PFSK-1 (cell line): ENCODE measurements around the gene MAGI2.

Experiments
- FOXP2 ChIP-seq: optimal IDR thresholded peaks from 2 replicates; pipeline ENCODE3; 2011; ENCODE audit warnings: borderline replicate concordance, control low read depth, inconsistent platforms; ENCODE audit not compliant: insufficient read depth; ENCODE audit errors: extremely low read length, extremely low read depth
- POLR2AphosphoS5 ChIP-seq: IDR thresholded peaks from 2 replicates; pipeline ENCODE4 v1.6.1; 2012; ENCODE audit warnings: low read depth, mild to moderate bottlenecking, control low read depth, low read length, moderate library complexity
- REST ChIP-seq, 2 experiments: IDR thresholded peaks; 2 replicates each; pipeline versions ENCODE4 v1.6.1 to v1.8.0; 2011 to 2012; ENCODE audit warnings: low read depth in 2 of 2, low read length in 2 of 2, control low read depth in 1 of 2, inconsistent platforms in 1 of 2, mild to moderate bottlenecking in 1 of 2, moderate library complexity in 1 of 2; ENCODE audit not compliant: insufficient read depth in 1 of 2
- SIN3A ChIP-seq: IDR thresholded peaks from 2 replicates; pipeline ENCODE4 v1.6.1; 2012; ENCODE audit warnings: mild to moderate bottlenecking, low read length, moderate library complexity, borderline replicate concordance; ENCODE audit not compliant: insufficient read depth
- TAF1 ChIP-seq: IDR thresholded peaks from 2 replicates; pipeline ENCODE4 v1.6.1; 2012; ENCODE audit warnings: low read length, control low read depth, borderline replicate concordance; ENCODE audit not compliant: insufficient read depth

The MAGI2 gene

DNA sequence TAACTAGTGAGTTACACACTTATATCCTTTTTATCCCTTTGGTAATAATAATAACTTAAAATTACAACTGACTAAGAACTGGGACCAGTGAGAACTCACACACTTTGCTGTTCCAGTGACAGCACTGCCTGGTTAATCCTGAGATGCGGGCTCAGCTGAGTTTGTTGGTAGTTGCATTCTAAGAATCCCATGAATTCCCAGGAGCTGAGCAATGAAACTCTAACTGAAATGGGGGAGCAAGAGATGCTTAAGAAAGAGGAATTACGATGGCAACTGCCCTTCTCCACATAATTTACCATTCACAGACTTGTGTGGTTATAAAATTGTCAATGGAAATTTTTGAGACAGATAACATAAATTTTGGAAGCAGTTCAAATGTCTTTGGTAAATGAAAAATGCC, 659.4 kb downstream of the MAGI2 start:
- no peak for TF ChIP-seq SIN3A
- TF ChIP-seq REST (IDR thresholded peaks at IDR 0.05; ENCODE audit: insufficient read depth in 1 of 2, low read depth in 2 of 2, low read length in 2 of 2): no peak
- TF ChIP-seq FOXP2: no peak
- no peak for TF ChIP-seq POLR2AphosphoS5
- TF ChIP-seq TAF1: no peak

GRCh38 chr7:78792624-78793023, 660.8 kb downstream of the MAGI2 start:
- TF ChIP-seq FOXP2 (no peak), REST (IDR thresholded peaks at IDR 0.05; ENCODE audit: insufficient read depth in 1 of 2, low read depth in 2 of 2, low read length in 2 of 2) (no peak), TAF1 (no peak), SIN3A (no peak), POLR2AphosphoS5 (no peak)

DNA sequence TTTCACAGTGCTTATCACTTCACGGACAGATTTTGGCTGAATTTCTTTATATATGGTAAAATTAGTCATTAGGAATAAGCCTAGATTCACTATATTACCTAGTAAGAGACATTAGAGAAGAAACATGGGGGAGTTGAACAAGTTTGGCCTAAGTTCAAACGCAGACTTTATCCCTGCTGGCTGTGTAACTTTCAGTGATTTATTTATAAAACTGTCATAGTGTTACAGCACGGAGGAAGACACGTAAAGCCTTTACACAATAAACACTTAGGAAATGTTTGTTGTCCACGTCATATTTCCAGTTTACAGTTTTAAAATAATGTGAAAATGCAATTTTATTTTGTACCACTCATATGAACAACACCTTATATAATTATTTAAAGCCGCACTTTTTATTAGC, 661.5 kb downstream of the MAGI2 start:
- TF ChIP-seq POLR2AphosphoS5 (no peak), FOXP2 (no peak)

DNA sequence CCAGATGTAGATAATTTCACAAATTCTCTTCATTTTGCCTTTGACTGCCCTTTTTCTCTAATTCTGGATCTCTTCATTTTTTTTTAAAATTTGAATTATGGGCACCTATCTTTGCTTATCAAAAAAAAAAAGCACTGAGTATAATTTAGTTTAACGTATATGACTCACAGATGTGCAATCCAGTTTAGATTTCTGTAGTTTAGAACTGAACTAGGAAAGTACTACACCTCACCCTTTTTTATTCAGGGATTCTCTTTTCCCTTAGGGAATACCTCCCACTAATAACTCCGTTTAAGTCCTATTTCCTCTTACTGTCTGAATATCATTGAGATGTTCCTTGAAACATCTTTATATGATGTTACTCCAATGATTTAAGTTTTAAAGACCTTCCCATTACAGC, 665.0 kb downstream of the MAGI2 start:
- TF ChIP-seq SIN3A (no peak), TAF1 (no peak), FOXP2 (no peak), REST (IDR thresholded peaks at IDR 0.05; ENCODE audit: insufficient read depth in 1 of 2, low read depth in 2 of 2, low read length in 2 of 2) (no peak), POLR2AphosphoS5 (no peak)

- TF ChIP-seq TAF1 (no peak), FOXP2 (no peak), SIN3A (no peak), POLR2AphosphoS5 (no peak), REST (IDR thresholded peaks at IDR 0.05; ENCODE audit: insufficient read depth in 1 of 2, low read depth in 2 of 2, low read length in 2 of 2) (no peak)
Measured at GRCh38 chr7:78787854-78788253, 665.6 kb downstream of the MAGI2 start.
